Fibroblast of pulmonary artery (primary cell): ENCODE results near the gene GRXCR1.

Source experiments
- DNase-seq: peaks from one replicate; pipeline ENCODE4 v3.0.0-alpha.2; 2010; ENCODE audit warnings: low read depth
- H3K4me3 ChIP-seq: replicated peaks from 2 replicates; pipeline ENCODE4 v1.5.1; 2011; ENCODE audit warnings: low read depth, mild to moderate bottlenecking, control low read depth, low read length, moderate library complexity
- TF ChIP-seq, protein P1 (sequence below): IDR thresholded peaks from 2 replicates; pipeline ENCODE4 v1.5.1; 2011; ENCODE audit warnings: mild to moderate bottlenecking, control low read depth, low read length, inconsistent platforms; ENCODE audit errors: missing control alignments

Gene GRXCR1

DNA sequence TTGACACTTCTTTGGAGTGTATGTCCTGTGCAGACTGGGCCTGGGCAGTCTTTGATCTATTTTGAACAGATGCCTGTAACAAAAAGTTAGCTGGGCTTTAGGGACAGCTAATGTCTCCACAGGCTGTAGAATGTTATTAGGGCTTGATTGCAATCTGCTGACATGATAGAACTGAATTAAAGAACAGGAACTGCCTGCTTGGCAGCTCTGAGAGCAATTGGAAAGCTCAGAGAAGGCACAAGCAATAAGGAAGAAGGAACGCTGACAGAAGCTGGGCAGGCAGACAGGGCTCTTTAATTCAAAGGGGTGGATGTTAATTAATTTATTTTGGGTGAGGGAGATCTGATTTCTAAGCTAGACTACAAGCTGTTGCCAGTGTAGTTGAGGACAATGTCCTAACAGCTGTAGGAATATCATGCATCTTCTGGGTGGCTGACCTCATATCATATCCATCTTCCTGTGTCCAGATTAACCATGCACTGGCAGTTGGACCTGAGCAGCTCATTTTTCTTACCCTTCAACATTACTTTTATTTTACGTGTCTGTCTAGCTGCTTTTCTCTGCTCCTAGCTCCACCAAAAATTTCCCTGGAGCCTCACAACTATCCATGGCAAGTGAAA lies 20.7 kb upstream of the GRXCR1 start:
- TF ChIP-seq, protein P1, sequence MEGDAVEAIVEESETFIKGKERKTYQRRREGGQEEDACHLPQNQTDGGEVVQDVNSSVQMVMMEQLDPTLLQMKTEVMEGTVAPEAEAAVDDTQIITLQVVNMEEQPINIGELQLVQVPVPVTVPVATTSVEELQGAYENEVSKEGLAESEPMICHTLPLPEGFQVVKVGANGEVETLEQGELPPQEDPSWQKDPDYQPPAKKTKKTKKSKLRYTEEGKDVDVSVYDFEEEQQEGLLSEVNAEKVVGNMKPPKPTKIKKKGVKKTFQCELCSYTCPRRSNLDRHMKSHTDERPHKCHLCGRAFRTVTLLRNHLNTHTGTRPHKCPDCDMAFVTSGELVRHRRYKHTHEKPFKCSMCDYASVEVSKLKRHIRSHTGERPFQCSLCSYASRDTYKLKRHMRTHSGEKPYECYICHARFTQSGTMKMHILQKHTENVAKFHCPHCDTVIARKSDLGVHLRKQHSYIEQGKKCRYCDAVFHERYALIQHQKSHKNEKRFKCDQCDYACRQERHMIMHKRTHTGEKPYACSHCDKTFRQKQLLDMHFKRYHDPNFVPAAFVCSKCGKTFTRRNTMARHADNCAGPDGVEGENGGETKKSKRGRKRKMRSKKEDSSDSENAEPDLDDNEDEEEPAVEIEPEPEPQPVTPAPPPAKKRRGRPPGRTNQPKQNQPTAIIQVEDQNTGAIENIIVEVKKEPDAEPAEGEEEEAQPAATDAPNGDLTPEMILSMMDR = no peak
- no peak overlapping the region for H3K4me3 ChIP-seq
- DNase-seq = no peak

DNA sequence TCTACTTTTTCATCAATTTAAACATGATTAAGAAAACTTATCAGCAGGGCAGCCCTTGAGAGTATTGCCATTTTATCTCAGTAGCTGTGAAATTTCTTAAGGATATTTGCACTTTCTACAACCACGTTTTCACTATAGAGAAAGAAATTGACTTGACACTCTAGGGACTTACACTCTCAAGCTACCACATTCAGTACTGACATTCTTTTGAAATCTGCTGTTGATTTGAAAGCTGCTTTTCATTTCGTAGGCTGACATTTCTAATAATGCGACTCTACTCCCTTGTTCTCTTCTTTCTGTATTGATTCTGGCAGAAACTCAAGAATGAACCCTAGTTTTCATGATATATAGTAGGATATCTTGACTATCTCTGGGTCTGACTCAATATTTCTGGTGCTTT lies 13.7 kb upstream of the GRXCR1 start:
- no peak for DNase-seq
- no peak overlapping the region for H3K4me3 ChIP-seq
- TF ChIP-seq, protein P1 = no peak

DNA sequence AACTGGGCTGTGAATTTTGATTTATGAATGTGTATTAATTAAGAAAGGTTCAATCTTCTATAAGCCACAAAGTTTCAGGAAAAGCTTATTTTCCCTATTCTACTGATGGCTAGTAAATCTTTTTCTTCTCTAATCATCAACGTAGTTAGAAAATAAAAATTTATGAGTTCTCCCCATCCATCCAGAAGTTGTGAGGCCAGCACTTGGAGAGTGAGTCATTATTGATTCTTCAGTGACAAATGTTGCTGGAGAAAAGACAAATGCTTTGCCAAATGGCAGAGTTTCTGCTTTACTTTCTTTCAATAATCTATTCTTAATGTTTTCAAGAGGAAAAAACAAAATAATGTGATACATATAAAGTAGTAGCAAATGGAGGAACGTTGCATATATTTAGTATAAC lies 11.3 kb upstream of the GRXCR1 start:
- TF ChIP-seq, protein P1 = no peak
- no peak for DNase-seq
- H3K4me3 ChIP-seq = no peak overlapping the region

DNA sequence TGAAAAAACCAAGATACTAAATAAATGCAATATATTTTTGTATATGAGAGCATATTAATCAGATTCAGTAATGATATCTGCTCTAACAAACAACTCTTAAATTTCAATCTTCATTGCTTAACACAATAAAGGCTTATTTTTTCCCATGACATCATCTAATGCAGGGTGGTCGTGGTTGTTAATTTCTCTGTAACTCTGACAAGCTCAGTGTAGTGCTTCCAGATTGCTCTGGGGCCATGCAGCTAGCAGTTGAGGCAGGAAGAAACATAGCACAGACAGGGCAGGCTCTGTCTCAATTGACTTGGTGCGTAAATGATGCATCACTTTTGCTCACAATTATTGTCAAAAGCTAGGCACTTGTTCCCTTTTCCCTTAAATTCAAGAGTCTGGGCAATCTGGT lies 869 bp upstream of the GRXCR1 start:
- DNase-seq = no peak
- TF ChIP-seq, protein P1 = no peak

DNA sequence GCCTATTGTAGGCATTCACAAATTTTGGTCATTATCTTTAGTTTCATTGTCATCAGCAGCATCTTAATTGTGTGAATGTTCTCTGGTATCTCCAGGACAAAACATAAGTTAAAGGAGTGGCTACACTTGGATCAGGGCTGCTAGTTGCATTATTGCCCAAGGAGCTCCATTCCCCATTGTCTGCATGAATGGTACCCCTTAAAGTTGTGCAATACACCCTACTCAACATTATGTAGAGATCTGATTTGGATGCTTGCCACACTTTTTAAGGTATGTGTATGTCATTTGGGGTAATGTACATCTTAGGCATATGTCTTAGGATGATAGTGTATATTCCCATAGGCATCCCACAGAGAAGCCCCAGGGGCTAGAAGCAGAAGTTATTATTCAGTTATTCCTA lies 2.9 kb downstream of the GRXCR1 start:
- H3K4me3 ChIP-seq = no peak overlapping the region
- TF ChIP-seq, protein P1 = no peak

More for the DNA sequence above, 869 bp upstream of the GRXCR1 start:
- H3K4me3 ChIP-seq = no peak overlapping the region

DNA sequence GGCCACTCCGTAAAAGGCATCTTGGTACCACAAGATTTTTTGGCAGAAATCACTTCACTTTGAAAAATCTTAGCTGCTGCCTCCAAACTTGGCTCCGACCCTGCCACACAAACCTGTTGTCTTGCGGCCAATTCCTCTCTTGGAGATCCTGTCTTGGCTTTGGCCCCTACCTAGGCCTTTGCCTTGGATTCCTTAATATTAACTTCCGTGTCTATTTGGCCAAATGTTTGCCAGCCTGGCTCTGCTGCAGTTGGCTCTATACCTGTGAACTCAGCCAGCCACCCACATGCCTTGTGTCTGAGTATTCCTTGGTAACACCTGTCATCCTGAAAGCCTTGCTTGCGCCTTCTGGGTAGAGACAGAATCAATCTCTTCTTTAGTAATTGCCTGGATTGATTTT lies 12.5 kb downstream of the GRXCR1 start:
- DNase-seq = no peak
- TF ChIP-seq, protein P1 = no peak
- H3K4me3 ChIP-seq = no peak overlapping the region

More for the DNA sequence above, 2.9 kb downstream of the GRXCR1 start:
- no peak for DNase-seq

DNA sequence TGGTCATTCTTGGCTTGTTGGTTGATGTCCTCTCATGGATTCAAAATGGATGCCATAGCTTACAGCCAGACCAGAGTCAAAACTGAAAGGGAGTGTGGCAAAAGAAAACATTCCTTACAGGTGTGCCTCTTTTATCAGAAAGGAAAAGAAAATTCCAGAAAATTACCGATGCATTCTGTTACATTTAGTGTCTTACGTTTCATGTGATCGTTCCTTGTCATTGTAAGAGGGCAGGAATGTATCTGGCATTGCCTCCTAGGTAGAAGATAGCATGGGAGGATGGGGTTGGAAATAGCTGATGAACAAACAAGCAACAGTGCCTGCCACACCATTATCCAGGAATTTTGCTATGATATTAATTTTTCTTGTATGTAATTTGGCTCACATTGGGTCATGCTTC lies 13.1 kb downstream of the GRXCR1 start:
- no peak overlapping the region for H3K4me3 ChIP-seq
- TF ChIP-seq, protein P1 = no peak

More for the DNA sequence above, 13.1 kb downstream of the GRXCR1 start:
- DNase-seq = no peak
